Suppressor macrophage (primary cell): Measurements from ENCODE around the gene SHISA7.
"Not testable (repeated sequence)": the region's sequence is repeated elsewhere in the genome, so short reads cannot be mapped to it uniquely, and the experiment has no call there.

Experiments
- DNase-seq, 4 experiments: peaks; one replicate each; pipeline ENCODE4 v3.0.0-alpha.2; 2020 to 2022

Gene SHISA7

DNA sequence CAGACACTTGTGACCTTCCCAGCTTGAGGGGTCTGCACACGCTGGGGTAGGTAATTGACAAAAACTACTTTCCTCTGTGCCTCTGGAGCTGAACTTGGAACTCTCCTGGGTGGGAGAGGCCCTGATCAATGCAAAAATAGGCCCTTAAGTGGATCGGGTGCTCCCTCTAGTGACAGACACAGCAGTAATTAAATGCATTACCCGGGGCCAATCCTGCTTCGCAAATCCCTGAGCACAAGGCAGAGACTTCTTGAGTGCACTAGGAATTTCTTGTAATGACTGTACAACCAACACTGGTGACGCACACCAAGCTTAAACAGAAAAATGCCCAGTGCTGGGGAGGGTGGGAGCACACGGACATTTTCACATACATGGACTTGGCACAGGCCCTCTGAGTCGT lies 24.9 kb downstream of the SHISA7 start:
- peak; percentile 74 to 84 (median 76) for DNase-seq

DNA sequence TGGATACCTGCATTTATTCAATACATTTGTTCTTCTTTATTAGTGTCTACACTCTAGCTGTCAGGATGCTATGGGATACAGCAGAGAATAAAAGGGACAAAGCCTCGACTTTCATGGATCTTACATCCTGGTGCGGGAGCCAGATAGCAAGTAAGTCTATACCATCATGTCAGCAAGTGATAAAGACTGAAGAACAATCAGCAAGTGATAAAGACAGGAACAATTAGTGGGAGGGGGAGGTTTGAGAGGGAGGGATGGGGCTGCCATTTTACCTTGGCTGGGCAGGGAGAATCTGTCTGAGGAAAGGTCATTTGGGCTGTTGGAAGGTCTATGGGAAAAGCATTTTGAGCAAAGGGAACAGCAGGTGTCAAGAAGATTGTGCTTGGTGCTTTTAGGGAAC lies 32.9 kb downstream of the SHISA7 start:
- DNase-seq: no peak

DNA sequence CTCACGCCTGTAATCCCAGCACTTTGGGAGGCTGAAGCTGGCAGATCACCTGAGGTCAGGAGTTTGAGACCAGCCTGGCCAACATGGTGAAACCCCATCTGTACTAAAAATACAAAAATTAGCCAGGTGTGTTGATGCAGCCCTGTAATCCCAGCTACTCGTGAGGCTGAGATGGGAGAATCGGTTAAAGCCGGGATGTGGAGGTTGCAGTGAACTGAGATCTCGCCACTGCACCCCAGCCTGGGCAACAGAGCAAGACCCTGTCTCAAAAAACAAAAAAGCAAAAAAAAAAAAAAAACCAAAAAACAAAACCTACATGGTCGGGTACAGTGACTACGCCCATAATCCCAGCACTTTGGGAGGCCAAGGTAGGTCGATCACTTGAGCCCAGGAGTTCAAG lies 33.9 kb downstream of the SHISA7 start:
- not testable (repeated sequence) for DNase-seq

DNA sequence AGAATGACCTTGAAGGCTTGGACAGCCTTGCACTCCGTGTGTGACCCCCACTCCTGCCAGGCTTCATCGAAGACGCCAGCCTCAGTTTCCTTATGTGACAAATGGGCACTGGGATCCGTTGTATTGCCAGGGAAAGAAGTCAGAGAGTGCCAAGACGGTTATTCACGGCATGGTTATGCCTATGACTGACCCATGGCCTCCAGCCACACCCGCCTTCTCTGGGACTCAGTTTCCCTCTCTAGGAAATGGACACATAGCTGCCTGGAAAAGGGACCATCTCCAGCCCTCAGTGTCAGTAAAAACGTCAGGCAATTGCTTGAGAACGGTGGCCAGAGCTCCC lies 34.6 kb downstream of the SHISA7 start:
- no peak for DNase-seq

DNA sequence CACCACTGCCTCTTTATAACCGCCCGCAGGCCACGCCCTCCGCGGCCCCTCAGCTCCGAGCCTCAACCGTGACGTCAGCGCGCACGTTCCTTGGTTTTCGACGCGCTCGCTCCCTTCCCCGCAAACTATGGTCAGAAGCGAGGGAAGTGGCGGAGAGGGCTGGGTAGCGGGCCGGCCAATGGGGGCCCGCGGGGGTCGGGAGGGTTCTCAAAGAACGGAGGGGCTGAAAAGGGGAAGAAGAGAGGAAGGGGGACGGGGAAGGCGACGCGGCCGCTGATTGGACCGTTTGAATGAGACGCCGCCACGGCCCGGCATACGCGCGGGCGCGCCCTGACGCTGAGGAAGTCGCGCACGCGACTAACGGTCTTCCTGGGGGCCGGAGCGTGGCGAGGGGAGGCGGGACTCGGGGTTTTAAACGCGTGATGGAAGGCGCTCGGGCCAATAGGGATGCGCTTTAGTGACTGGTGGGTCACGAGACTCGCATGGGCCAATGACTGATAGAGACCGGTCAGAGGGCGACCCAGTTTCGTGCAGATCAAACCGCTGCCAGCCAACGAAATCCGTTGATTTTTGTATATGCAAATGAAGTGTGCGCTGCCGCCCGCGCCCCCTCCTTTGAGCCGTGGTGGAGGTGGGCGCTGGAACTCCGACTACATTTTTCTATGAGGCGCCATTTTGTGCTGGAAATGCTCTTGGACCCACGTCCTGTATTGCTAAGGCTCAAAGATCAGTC lies 35.1 kb downstream of the SHISA7 start:
- DNase-seq: peak; percentile 99 to 100 (median 100)

DNA sequence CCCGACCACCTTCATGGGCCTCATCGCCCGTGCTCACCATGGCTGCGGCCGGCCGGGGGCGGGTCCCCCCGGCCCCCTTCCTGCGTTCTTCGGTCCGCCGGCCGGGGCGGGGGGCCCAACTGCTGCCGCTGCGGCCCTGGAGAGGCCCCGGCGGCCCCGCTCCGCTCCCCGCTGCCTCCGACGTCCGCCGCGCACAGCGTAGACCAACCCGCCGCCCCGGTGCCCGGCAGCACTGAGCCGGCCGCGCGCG lies 35.6 kb downstream of the SHISA7 start, which contains the start of gene UBE2S:
Gene UBE2S, minus strand, starts transcription at position 239 of the 250 bp plus-strand sequence. Its CDS starts 199 bp downstream, at position 40.
- DNase-seq: not testable (repeated sequence)

DNA sequence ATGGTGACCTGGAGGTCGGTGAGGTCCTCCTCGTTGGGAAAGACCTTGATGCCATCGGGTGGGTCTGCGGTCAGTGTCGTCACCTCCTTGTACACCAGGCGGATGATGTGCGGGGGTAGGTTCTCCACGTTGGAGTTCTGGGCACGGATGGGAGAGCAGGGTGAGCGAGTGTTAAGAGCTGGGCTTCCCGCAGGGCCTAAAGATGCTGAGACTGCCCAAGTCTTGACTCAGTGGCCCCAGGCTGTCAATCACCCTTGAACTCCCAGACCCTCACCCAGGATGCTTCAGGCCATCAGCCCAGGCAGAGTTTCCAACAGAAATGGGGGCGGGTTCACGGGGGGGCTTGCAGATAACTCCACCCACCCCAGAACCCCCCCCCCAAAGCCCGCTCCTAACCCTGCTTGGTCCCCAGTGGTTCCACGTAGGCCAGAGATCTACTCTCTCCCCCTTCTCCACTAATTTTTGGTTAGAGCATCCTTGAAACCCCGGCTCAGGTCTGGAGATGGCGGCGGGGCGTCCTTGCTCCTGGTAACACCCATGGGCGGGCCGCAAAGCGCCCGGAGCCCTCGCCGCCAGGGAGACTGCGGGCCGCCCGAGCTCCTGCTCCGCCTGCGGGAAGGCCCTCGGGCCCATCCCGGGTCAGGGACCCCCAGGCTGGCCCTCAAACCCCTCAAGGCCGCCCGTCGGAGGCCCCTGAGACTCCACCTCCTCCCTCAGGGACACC lies 36.1 kb downstream of the SHISA7 start:
- peak; percentile 54 to 79 (median 60) for DNase-seq

DNA sequence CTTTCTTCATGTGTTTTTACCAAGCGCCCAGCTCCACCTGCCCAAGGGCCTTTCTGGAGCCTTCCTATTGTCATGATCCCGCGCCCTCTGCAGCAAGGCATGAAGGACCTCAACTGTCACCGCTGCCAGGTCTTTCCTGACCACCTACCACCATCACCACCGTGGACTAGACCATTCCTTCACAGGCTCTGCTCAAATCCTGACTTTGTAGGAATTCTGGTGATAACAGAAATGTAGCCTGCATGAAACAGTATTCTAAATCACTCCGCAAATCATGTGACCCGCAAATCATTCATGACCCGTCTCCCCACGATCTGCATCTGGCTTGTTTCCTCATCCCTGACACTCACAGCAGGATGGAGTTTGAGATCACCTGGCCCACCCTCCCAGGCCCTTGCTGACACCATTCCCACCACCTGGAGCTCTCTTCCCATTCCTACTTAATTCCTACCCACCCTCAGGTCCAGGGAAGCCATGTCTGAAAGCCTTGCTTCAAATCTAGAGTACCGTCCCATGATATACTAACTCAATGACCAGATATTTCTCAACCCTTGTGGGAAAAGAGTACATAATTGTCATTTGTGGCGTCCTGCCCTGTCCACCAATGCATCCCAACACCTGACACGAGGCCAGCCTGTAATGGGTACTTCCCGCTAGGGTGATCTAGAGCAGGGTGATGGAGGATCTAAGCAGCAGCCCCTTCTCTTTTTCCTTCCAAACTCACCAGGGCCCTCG lies 36.8 kb downstream of the SHISA7 start:
- DNase-seq: no peak

DNA sequence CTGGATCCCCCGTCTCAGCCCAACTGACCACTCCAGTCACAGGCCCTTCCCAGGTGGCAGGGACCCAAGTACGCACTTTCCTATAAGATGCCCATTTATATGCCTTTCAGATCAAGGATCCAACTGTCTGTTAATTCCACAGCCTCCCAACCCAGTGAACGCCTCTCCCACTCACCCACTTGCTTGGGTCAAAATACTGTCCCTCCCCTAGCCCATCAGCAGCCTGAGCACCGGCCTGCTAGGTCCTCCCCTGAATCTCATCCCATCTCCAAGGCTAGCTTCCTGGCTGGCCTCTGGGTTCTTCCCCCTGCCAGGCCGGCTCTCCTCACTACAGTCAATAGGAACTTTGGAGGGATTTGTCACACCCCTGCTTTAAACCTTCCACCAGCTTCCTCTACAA lies 37.5 kb downstream of the SHISA7 start:
- no peak for DNase-seq

DNA sequence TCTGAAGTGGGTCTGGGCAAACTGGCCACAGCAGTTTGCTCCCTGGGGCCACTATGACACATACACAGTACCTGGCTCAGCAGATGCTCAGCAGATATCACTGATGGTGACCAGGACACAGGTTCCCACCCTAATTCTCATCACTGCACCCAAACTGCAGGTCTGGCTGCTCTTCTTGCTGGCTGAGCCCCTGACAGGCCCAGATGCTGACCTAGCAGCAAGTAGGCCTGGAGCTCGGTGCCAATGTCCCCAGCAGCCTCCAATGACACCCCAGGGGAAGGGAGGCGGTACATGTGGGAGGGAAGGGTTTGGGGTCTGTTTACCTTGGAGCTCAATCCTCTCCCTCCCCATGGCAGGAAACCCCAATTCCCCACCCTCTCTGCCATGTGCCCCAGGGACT lies 40.6 kb downstream of the SHISA7 start:
- DNase-seq: no peak

DNA sequence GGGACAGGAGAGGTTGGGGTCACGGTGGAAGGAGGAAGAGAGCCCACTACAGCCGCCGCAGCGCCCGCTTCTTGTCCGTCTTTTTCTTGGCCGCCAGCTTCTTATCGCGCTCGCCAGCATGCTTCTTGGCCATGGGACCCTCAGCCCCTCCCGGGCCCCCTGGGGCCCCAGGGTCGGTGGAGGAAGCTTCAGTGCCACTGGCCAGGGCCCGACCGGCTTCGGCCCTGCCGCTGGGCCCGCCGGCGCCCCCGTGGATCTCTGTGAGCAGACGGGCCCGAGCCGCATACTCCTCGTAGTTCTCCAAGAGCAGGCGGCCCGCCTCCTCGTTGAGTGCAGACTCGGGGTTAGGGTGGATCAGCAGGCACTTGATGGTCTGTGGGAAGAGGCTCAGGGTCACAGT lies 41.7 kb downstream of the SHISA7 start:
- DNase-seq: not testable (repeated sequence)

DNA sequence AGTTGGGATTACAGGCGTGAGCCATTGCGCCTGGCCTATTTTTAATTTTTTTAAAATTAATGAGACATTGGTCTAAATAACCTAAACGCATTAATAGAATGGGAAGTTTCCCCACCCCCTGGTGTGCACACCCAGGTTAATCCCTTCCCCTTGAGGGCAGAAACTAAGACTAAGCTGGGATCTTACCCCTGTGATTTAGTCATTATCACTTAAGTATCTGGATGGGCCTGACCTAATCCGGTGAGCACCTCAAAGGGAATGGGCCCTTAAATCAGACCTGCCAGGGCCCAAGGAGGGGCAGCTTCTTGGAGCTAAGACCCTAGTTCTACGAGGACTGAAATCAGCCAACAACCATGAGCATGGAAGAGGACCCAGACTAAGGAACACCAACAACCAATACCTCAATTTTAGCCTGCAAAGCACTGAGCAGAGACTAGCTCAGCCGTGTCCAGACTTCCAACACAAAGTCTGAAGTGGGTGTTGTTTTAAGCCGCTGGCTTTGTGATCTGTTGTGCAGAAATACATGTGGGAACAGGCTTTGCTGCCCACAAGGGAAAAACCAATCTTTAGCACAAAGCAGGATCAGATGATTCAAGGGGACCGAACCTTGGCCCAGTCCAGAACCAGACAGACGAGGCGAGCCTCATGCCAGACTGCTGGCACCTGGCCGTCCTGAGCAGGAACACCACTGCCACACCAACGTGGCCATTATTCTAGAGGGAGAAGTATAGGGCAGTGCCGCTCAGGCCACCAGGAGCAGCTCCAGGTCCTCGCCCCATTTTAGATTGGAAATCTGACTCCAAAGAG lies 42.6 kb downstream of the SHISA7 start:
- no peak for DNase-seq

DNA sequence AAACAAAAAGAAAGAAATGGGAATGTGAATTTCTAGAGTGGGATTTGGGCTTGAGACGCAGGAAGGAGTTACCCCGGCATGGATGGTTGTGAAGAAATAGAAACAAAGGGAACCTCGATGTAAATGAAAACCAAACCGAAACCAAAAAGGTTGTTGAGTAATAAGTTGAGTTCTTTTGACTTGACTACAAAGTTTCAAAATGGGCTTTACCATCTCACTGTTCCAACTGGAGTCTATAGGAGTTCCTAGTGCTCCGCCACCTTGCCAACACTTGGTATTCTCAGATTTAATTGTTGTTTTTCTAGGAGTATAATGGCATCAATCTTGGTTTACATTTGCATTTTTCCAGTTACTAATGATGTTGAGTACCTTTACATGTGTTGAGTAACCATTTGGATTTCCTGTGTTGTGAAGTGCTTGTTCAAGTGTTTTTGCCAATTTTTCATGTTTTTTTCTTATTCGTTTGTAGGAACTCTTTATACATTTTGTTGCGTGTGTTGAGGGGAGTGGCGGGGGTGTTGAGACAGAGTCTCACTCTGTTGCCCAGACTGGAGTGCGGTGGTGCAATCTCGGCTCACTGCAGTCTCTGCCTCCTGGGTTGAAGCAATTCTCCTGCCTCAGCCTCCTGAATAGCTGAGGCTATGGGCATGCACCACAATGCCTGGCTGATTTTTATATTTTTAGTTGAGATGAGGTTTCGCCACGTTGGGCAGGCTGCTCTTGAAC lies 44.7 kb downstream of the SHISA7 start:
- DNase-seq: peak in 3 of 4 experiments; percentile 46 to 58 (median 51)

DNA sequence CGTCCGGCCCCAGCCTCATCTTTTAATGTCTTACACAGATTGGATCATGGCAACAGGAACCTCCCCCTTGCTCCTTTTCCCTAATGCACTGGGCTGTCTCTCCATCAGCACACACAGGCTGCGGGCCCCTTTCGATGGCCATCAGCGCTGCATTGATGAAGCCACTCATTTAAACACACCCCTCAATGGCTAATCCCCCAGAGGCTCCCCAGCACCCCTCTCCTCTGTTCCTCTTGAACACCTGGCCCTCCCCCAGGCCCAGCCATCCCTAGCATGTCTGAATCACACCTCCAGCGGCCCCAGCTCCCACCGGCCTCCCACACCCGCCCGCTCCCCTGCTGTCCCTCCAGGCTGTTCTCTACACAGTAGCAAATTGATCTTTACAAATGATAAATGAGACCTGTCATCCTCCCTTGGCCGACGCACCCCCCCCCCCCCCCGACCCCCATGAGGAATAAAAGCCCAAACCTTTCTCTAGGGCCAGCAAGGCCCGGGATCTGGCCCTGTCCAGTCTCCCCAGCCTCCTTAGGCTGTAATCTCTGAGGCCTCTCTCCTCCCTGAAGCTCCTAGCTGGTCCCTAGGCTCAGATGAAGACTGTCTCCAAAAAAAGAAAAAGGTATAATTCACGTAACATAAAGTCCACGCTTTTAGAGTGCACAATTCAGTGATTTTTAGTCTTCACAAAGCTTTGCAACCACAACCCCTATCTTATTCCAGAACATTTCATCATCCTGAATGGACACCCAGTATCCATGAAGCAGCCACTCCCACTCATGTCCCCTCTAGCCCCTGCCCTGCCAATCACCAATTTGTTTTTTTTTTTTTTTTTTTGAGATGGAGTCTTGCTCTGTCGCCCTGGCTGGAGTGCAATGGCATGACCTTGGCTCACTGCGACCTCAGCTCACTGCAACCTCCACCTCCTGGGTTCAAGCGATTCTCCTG lies 50.0 kb downstream of the SHISA7 start:
- no peak for DNase-seq

DNA sequence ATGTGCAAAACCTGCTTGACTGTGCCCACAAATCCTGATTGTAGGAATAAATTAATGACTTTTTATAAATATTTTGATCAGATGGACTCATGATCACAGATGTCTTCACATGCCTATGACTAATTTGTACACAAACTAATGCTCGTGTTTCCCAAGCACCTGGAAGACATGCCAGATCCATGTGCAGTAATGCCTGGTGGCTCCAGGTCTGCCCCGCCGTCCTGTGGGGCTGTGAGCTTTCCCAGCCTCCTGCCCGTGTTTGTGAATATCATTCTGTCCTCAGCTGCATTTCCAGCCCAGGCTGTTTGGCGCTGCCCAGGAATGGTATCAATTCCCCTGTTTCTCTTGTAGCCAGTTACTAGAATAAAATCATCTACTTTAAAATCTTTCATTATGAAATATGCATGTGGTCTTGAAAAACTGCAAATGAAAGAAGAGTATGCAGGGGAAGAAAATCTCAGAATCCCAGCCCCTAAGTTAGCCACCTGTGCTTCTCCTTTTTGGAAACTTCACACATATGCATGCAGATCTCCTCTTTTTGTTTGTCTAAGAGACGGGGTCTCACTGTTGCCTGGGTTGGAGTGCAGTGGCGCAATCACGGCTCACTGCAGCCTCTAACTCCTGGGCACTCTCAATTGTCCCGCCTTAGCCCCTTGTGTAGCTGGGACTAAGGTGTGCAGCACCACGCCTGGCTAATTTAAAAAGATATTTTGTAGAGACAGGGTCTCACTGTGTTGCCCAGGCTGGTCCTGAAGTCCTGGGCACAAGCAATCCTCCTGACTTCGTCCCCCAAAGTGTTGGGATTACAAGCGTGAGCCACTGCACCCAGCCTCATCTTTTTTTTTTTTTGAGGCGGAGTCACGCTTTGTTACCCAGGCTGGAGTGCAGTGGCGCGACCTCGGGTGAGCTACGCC lies 51.1 kb downstream of the SHISA7 start:
- no peak for DNase-seq

DNA sequence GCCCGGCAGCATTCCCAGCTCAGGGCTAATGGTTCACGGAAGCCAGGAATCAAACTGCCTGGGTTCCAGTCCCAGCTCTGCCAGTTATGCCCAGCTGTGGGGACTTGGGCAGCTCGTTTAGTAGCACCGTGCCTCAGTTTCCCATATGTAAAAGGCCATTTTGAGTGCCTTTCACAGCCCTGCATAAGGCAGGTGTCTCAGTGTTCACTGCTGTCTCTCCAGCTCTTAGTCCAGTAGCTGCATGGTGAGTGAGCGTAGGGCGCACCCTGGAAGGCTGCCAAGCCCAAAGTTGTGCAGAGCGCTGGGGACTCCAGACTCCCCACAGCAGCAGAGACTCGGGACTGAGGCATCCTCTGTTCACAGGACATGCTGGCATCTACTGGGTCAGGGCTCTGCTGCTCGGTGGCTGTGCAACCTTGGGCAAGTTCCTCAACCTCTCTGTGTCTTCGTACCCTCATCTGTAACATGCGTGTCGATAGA lies 51.9 kb downstream of the SHISA7 start:
- no peak for DNase-seq

DNA sequence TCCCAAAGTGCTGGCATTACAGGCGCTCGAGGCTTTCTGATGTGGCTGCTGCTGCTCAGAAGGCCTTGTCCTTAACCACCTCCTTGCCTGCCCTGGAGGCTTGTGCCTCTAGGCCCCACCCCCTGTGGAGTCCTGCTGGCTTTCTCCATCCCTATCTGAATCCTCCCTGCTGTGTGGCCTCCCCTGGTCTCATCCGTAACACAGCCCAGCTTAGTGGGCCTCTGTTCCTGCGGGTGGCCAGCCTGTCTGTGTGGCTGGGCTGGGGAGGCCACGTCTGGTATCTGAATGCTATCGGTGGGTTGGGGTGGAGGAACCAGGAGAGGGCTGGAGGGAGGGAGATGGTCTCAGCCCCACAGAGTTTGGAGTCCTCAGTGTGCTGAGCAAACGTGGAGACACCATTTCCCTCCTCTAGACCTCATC lies 52.6 kb downstream of the SHISA7 start:
- no peak for DNase-seq

DNA sequence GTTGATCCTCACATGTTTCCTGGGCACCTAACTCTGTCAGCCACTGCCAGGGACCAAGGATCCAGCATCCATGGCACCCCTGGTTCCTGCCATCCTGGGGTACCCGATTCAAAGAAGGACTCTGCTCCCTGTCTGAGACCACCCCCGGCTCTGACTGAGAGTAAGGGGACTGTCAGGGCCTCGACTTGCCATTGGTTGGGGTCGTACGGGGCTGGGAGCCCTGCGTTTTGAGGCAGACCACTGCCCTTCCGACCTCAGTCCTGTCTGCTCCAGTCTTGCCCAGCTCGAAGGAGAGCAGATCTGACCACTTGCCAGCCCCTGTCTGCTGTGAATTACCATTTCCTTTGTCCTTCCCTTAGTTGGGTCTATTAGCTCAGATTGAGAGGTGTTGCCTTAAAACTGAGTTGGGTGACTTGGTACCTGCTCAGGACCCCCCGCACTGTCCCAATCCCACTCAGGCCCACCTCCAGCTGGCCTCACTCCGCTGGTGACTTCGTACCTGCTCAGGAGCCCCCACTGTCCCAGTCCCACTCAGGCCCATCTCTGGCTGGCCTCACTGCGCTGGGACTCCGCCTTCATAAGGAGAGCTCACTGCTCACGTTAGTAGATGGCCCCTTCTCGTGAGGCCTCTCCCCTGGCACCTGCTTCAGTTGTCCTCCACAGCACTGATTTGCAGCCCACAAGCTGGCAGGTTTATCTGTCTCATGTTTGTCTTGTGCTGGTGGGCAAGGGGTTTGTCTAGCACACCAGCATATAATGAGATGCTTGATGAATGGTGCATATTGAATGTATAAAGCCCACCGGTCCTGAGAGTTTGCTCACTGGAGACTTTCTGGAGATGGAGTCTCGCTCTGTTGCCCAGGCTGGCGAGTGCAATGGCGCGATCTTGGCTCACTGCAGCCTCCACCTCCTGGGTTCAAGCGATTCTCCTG lies 53.4 kb downstream of the SHISA7 start:
- no peak for DNase-seq
